ELR (cell line): ENCODE measurements around the gene COL4A1.
"Not testable (repeated sequence)": the region's sequence is repeated elsewhere in the genome, so short reads cannot be mapped to it uniquely, and the experiment has no call there.

Source experiments
- DNase-seq: peaks from one replicate; pipeline ENCODE4 v3.0.0-alpha.2; 2015; ENCODE audit warnings: low read depth

Gene COL4A1

GRCh38 chr13:110323172-110323891 is 16.4 kb upstream of the COL4A1 start:
- peak; percentile 89 for DNase-seq

- DNase-seq = no peak
Measured at GRCh38 chr13:110322828-110323171, 15.8 kb upstream of the COL4A1 start.

- DNase-seq = no peak
Measured at GRCh38 chr13:110322126-110322827, 15.3 kb upstream of the COL4A1 start.

DNA sequence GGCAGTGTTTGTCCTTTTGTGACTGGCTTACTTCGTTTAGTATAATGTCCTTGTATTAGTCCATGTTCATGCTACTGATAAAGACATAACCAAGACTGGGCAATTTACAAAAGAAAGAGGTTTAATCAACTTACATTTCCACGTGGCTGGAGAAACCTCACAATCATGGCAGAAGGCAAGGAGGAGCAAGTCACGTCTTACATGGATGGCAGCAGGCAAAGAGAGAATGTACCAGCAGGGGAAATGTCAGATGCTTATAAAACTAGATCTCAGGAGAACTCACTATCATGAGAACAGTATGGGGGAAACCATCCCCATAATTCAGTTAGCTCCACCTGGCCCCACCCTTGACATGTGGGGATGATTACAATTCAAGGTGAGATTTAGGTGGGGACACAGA is 14.6 kb upstream of the COL4A1 start:
- not testable (repeated sequence) for DNase-seq

DNA sequence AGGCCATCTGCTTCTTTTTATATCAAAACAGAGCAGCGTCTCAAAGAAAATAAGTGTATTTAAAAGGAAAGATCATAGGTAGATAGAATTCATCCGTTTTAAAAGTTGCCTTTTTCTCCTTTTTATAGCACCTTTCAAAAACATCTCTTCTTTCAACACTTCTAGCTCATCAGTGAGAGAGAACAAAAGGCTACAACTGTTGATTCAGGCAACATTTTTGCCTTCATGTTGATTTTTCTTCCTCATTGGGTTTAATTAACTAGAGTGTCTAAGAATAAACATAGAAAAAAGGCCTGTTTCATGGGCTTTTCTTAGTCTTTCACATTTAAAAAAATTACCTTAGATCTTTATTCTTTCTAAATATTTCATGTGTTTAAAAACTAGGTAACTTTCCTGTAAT is 13.7 kb upstream of the COL4A1 start:
- DNase-seq = no peak

DNA sequence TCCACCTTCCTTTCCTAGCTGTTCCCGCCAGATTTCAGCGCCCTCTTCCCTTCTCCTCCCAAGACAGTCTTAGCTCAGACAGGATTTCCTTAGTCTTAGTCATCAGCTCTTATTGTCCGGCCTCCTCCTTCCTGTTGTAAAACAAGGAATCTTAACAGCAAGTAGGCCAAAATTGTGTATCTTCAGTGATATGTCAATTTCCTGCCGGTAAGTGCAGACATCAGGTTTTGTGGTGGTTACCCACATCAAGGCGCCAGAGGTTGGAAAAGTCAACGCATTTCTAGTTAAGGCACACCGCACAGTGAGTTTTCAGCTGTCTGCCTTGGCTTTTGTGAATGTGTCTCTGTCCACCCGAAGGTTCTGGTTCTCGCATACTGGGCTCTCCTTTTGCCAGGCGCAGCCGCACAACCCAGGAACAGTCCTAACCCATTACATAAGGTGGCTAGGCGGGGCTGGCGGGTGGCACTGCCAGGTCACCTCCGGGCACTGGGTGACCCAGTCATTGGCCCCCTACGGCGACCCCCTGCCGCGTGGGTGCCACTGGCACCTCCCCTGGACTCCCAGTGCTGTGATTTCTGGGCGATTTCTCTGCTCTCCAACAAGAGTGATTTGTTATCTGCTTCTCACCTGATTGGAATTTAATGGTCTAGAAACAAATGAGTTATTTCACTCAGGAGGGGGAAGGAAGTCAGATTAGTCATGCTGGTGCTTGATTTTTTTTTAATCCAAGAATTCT is 13.0 kb upstream of the COL4A1 start:
- peak; percentile 94 for DNase-seq

GRCh38 chr13:110319397-110319773 is 12.4 kb upstream of the COL4A1 start:
- no peak for DNase-seq

DNA sequence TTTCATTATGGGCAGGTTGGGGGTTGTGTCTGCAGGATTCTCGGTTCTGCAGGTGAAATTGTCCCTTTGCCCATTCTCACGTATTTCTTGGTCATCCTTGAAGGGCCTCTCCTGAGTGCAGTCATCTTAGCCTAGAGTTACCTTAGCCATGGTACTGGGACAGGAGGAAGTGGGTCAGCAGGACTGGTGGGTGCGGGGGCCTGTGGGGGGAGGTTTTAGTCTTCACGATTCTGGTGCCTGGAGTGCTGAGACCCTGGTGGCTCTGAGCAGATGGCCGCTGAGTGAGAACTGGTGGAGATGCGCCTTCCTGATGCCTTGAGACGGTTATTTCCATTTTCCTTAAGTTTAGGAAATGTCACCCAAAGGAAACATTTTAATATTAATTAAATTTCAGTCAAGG is 12.0 kb upstream of the COL4A1 start:
- DNase-seq = no peak

- no peak for DNase-seq
Measured at GRCh38 chr13:110317496-110318195, 10.7 kb upstream of the COL4A1 start.

DNA sequence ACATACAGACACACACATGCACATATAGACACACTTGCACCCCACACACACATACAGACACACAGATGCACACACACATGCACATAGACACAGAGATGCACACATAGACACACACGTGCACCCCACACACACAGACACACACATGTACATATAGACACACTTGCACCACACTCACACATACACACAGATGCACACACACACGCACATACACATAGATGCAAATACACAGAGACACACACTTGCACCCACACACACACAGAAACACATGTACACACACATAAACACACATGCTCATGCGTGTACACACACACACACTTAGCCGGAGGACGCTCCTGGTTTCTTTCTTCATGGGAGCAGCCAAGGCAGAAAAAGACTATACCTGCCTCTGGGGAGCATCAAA is 10.1 kb upstream of the COL4A1 start:
- no peak for DNase-seq

DNA sequence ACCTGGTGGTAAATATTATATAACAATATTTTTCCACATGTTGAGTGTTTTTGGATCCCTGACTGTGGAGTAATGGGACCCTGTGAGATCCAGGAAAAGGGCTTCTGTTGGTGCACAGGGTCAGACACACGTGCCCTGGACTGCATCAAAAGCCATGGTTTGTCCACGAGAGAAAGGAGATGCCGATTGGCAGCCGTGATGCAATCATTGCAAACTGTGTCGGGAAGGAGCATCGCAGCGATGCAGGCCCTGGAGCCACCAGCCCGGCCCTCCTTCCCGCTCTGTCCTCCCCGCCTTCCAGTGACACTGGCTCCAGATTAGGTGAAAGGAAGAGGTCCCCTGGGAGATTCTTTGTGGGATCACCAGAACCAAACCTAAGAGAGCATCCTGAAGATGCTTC is 9.2 kb upstream of the COL4A1 start:
- DNase-seq = no peak

GRCh38 chr13:110314516-110315245 is 7.7 kb upstream of the COL4A1 start:
- no peak for DNase-seq

DNA sequence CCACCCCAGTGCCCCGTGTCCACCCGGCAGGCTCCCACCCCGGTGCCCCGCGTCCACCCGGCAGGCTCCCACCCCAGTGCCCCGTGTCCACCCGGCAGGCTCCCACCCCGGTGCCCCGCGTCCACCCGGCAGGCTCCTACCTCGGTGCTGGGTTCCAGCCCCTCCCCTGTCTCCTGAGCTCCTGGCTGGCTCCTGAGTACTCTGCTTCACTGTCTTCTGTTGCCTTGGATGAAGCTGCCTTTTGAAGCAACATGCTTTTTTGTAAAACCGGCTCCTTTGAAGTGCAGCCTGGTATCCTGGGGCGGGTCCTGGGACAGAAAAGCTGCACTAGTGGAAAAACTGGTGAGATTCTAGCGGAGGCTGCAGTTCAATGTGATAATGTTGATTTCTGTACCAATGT is 6.8 kb upstream of the COL4A1 start:
- DNase-seq = not testable (repeated sequence)

- DNase-seq = not testable (repeated sequence)
Measured at GRCh38 chr13:110313261-110313660, 6.3 kb upstream of the COL4A1 start.

DNA sequence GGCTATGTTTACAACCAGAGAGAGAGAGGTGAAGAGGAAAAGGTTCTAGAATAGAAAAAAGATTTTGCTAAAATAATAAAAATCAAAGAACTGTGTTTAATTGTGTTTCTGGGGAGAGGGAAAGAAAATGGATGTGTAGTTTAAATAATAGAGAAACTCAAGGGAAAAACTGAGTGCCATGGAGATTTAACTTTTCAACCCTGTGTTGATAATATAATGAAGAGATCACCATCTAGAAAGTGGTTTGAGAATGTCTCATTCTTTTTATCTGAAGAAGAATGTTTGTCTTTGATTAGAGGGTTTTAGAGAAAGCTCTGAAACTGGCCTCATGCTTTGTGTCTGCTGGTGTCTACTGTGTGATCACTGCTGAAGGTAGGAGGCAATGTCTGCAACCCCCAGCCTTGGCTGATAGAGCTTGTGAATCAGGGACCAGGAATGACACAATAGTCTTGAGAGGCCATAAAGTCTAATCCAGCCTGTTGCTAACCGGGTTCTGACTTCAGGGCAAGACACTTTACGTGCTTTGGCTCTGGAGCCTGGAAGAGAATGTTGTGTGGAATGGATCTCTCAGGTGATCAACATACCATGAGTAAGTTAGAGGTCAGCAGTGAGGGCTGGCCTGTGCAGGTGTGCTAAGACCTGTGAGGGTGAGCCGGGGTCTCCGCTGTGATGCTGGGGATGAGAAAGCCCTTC is 5.5 kb upstream of the COL4A1 start:
- peak; percentile 84 for DNase-seq

DNA sequence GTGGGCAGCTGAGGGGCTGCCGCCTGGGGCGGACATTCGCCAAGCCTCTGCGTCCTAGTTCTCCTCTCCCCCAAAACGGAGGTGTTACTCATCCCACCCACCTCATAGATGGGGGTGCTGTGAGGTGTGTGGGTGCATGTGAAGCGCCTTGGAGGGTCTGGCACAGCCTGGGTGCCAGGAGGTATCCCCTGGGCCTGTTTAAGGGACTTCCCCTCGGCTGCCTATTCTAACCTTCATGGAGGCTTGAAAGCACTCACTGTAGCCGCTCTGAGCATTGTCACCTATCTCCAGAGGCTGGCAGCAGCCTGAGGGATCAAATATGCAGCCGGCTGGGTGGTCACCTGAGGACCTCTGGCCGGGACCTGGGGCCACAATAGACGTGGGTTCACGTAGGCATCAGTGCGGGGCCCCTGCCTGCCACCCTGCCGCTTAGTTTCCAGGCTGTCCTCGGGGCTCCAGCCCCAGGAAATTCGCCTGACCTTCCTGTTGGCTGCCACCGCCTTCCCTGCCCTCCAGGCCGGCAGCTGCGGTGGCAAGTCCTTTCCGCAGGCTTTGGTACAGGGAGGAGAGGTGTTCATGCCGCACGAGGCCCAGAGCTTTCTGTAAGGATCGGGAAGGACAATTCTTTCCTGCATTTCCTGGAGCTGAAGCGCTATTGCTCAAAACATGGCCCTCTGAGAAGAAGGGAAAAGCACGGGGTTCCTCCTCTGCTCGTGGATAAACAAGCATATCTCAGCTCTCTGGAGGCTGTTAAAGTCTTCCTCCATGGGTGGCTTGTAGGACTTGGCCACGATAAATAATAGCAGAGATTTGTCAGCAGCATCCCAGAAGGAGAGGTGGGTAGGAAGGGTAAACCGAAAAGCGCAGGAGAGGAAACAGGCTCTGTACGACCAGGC is 4.7 kb upstream of the COL4A1 start:
- no peak for DNase-seq

DNA sequence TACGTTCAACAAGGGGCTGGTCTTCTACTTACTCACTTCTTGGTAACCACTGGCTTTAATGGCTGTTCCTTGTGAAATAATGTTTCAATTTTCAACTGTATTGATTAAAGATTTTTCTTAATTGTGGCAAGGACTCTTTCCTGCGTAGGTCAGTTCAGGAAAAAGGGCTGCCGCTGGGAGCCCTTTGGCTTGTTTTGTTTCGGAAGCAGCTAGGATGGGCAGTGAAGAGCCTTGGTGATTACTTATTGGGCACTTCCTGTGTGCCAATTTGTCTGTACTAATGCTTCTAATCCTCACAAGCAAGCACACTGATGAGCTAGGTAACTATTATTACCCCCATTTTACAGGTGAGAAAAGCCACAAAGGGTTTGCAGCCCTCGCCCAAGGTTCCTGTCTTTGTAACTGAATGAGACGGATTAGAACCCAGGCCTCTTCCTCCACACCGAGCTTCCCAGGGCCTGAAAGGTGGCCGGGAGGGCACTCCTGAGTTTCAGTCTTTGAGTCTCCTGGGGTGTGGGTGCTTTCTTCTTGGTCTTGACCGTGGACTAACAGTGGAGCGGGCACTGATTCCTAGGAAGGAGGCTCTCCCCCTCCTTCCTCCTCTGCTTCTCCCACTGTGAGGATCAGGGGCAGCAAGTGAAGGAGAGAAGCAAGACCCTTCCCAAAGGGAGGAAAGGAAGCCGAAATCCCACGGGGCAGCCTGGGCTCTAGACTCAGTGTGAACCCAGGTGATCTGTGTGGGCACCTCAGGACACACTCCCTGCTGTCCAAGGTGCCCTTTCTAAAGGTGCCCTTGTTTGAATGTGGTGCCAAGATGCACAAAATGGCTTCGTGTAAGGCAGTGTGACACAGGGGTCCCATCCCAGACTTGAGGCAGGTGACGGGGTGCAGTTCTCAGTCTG is 3.8 kb upstream of the COL4A1 start:
- DNase-seq = no peak

DNA sequence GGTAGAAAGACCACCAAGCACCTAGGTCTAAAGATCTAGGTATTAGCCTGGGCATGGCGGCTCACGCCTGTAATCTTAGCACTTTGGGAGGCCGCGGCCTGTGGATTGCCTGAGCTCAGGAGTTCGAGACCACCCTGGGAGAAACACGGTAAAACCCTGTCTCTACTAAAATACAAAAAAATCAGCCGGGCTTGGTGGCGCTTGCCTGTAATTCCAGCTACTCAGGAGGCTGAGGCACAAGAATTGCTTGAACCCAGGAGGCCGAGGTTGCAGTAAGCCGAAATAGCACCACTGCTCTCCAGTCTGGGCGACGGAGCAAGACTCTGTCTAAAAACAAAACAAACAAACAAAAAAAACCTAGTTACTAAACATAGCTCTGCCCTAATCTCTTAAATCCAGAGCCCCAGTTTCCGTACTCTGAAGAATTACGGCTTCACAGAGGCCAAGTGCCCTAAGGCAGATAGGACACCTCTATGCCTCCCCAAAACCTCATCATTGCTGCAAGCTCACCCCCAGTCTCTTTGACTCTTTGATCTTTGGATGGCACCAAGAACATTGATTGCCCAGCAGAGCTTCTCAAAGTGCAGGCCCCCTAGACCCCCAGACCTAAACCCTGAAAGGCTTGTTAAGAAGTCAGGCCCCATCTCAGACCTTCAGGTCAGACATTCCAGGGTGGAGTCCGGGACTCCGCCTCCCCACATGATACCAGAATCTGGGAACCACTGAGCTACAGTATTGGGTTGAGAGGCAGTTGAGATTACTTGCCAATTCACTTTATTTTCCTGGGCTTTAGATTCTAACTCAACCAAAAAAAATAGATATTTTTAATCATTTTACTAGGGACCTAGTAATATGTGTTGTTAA is 2.9 kb upstream of the COL4A1 start:
- DNase-seq = no peak
